Stimulated activated CD8-positive, alpha-beta memory T cell treated with anti-CD3 and anti-CD28 coated beads, Interleukin-4, amount 100 ng/mL, for 24 hours (primary cell): Measurements from ENCODE around the gene N4BP2L2.
A peak's percentile ranks its signal among the peaks of the same experiment; 100 is the strongest.
"Not testable (repeated sequence)": the region's sequence is repeated elsewhere in the genome, so short reads cannot be mapped to it uniquely, and the experiment has no call there.

Experiments
- DNase-seq: peaks from one replicate; pipeline ENCODE4 v3.0.0-alpha.2; 2020; ENCODE audit warnings: low read depth

Gene N4BP2L2

DNA sequence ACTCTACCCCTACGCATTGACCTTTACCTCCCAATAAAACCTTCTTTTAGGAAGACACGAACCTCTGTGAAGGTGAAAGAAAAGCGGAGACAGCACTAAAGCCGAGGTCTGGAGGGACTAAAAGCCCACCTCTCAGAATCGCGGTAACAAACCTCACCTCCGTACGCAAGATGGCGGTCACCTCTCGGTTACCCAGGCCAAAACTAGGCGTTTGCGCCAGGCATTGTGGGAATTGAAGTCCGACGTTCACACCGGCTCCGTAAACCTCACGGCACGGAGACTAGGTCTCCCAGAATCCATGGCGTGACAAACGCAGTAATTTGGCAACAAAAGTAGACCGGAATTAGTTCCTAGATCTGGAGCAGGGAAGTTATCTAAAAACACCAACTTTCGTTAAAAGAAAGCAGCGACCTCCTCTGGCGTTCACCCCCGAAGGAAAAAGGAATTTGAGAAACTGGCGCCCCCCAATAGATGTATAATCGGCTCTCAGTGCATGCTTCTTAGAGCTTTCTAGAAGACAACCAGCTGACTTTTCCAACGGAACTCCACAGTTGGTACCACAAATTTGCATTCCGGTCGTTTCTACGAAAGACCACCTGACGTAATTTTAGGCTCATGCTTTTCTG lies at the start of gene N4BP2L2:
N4BP2L2 (minus strand) TSS at position 175 of the 626 bp plus-strand sequence. CDS start 1,768 bp downstream, outside the sequence.
- peak; percentile 78 for DNase-seq

DNA sequence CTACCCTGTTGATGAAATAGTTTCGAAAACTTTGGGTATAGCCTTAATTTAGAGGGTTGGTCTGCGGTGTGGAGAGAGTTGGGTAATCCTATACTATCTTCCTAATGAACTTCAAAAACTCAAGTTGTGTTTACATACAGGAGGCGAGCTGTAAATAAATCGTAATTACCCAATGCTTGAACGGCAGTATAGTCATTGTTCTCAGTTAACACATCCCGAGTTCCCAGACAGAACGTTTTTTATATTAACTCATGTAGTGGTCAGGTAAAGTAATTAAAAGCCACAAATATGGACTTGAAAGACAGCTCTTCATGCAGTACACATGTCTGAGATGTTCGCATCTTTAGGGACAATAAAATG lies 49.2 kb upstream of the N4BP2L2 start:
- no peak for DNase-seq

DNA sequence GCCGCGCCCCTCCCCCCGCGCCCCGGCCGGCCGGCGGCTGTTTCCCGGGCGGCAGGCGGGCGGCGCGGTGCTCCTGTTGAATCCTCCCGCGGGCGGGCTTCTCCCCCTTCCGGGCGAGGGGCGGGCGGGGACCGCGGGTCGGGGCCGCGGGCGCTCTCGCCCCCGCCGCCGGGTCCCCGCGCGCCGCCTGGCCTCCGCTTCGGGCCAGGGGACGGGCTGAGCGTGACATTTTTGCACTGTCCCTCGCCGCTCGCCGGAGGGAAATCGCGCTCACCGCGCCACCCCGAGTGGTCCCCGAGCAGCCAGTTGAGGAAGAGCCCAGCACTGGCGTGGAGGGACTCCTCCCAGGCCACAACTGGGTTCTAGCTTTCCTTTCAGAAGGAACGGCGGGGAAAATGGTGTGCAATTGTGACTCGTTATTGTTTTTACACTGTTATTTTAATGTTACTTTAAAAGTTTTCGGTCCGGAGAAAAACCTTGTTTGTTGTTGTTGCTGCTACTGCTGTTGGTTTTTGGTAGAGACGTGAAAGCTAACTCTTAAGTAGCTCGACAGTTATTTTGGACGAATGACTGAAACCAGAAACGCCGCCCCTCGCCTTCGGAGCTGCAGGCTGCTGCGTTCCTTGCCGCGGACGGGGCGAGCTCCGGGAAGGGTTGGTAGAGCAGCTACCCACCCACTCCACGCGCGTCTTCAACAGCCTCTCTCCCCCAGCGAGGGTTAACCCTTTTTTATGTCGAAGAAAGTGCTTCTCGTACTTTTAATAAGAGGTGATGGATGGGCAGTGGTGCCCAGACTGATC lies 48.6 kb upstream of the N4BP2L2 start:
- DNase-seq, result peak; percentile 42

DNA sequence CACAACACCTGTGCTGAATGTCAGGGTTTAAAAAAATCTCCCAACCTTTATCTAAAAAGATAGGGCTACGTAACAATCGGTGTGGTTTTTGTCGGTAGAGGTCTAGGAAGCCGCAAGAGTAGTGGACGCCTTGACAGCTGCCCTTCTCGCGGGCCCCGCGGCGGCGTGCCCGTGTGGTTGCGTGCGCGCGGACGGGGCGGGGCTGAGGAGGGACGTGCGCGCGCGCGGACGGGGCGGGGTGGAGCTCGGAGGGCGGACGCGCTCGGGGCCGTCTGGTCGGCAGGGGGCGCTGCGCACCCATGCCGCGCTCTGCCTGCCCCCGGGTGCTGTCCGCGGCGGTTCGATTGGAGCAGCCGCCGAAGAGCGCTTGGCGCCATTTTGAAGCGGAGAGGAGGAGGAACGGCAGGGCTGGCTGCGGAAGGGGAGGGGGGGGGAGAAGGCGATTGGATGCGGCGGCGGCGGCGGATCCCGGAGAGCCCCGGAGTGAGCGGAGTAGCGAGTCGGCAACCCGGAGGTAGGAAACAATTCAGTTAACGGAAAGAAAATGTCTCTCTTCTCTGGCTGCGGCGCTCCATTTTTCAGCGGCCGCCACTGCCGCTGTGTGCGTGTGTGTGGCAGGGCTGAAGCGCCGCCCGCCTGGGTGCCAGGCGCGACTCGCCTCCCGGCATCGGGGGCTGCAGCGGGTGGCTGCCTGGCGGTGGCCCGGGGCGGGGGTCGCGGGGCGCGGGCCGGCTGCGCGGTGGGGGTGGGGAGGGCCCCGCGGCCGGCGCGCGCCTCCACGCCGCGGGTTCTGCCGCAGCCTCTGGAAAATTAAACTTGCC lies 47.7 kb upstream of the N4BP2L2 start, which contains the start of gene PDS5B:
PDS5B (plus strand) TSS at position 373 of the 821 bp plus-strand sequence. CDS start 62,321 bp downstream, outside the sequence.
- peak; percentile 88 for DNase-seq

DNA sequence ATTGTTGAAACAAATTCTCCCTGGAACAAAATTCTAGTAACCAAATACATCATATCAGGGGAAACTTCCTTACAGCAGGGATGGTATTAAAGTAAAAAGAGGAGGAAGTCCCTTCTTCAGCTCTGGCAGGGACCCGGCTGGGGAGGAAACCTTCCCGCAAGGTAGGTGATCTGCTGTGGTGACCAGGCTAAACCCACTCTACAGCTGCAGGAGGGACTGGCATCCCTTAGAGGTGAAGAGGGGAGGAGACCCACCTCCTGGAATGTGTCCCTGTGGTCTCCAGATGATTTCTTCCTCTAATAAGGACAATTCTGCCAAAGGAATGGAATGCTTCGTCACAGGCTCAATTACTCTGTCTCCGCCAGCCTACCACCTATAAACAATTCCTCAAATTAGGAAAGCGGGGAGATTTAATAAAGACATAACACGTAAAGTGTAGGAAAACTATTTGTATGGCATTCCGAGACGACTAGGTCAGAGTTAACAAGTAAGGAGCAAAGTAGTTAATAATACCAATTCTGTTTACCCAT lies 47.0 kb upstream of the N4BP2L2 start:
- DNase-seq, result no peak

DNA sequence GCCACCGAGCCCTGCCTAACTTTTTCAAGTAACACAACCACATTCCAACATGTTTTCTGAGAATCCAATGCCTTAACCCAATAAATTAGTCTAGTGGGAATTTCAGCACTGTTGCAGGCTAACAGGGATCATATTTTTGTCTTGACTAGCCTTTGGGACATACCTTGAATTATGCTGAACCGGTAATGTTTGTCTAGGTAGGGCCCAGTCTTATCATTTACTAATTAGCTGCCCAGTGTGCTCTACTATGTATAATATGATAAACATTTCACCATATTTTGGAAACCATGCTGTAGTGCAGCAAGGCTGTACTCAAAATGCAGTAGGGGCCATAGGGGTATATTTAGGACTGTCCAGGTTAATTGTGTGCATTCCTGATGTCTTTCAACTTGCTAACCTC lies 44.4 kb upstream of the N4BP2L2 start:
- no peak for DNase-seq

DNA sequence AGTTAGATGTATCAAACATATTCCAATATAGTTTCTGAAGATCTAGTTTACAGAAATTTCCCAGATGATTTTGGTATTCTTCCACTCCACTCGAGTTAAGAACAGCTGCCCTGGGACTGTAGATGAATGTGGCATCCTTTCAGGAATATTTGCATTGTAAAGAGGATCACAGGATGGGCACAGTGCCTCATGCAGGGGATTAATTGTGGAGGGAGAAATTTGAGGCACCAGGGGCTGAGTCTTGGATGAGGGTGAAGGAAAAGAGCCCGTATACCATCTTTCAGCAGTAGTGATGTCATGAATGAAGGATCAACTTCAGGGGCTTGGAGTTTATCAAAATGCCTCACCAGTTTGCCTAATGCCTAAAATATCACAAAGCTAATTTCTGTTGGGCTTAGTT lies 43.7 kb upstream of the N4BP2L2 start:
- DNase-seq, result no peak

DNA sequence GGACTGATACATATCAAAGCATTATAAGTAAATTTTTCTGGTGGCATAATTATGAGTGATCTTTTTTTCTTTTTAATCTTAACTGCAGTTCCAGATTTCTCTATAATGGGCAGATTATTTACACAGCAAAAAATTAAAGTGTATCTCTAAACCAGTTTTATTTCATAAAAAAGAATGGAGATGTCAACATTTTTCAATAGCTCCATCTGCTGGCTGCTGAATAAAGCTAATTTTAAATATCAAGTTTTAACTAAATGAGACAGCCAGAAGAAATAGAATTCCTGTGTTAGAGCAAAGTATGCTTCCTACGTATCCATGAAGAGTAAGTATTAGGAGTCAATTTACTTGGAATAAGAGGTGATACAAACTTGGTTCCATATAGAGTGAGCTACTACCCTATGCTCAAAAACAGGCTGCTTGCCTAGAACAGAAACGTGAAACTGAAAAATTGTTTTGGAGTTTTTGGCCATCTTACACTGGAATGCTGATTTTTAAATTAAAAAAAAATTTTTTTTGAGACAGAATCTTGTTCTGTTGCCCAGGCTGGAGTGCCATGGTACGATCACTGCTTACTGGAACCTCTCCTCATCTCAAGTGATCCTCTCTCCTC lies 42.7 kb upstream of the N4BP2L2 start:
- DNase-seq, result no peak

DNA sequence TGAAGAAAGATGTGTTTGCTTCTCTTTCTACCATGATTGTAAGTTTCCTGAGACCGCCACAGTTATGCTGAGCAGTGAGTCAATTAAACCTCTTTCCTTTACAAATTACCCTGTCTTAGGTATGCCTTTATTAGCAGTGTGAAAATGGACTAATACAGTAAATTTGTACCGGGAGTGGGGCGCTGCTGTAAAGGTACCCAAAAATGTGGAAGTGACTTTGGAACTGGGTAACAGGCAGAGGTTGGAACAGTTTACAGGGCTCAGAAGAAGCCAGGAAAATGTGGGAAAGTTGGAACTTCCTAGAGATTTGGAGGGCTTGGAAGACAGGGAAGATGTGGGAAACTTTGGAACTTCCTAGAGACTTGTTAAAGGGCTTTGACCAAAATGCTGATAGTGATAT lies 38.4 kb upstream of the N4BP2L2 start:
- DNase-seq, result no peak

DNA sequence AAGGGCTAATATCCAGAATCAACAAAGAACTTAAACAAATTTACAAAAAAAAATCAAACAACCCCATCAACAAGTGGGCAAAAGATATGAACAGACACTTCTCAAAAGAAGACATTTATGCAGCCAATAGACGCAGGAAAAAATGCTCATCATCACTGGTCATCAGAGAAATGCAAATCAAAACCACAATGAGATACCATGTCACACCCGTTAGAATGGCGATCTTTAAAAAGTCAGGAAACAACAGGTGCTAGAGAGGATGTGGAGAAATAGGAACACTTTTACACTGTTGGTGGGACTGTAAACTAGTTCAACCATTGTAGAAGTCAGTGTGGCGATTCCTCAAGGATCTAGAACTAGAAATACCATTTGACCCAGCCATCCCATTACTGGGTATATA lies 37.1 kb upstream of the N4BP2L2 start:
- not testable (repeated sequence) for DNase-seq

DNA sequence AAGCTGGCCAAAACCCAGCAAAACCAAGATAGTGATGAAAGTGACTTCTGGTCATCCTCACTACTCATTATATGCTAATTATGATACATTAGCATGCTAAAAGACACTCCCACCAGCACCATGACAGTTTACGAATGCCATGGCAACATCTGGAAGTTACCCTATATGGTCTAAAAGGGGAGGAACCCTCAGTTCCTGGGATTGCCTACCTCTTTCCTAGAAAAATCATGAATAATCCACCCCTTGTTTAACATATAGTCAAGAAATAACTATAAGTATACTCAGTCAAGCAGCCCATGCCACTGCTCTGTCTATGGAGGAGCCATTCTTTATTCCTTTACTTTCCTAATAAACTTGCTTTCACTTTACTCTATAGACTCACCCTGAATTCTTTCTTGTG lies 22.2 kb upstream of the N4BP2L2 start:
- DNase-seq, result not testable (repeated sequence)

DNA sequence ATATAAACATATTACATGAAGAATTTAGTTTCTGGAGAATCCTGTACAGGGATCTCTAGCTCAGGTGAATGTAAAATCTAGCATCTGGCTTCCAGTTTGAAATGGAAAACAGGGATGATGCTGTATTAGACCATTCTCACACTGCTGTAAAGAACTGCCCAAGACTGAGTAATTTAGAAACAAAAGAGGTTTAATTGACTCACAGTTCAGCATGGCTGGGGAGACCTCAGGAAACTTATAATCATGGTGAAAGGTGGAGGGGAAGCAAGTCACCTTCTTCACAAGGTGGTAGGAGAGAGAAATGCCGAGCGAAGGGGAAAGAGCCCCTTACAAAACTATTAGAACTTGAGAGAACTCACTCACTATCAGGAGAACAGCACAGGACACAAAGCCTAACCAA lies 17.0 kb upstream of the N4BP2L2 start:
- DNase-seq, result no peak

DNA sequence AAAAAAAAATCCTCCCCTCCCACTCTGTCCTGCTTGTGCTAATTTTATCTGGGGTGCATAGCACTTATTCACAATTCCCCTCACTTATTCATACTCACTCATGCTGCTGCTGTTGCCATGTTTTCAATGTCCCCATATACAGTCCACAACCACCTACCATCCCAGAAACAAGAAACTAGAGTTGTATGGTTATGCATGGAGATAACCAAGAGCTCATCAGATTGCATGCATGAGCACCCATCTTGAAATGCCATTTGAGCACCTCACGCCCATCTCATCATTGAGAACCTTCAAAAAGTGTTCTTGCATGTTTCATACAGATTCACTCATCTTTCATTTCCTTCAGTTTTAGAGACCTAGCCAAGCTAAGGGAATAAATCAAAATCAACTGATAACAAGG lies 15.1 kb upstream of the N4BP2L2 start:
- DNase-seq, result no peak

DNA sequence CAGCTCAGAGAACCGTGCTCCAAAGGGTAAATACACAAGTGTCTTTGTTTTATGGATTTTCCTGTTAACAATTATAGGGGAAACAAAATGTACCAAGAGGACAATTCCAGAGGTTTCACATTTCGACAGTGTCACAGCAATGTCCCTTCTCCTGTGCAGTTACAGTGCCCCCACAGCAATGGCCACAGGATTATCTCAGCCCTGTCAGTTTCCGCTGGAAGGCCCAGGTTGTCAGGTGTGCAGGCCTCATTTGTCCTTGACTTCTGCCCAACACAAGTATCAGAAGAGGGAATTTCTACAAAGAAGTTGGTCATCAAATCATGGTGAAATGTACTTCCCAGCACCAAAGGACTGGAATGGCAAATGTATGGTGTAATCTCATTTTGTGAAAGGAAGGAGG lies 11.2 kb upstream of the N4BP2L2 start:
- no peak for DNase-seq

DNA sequence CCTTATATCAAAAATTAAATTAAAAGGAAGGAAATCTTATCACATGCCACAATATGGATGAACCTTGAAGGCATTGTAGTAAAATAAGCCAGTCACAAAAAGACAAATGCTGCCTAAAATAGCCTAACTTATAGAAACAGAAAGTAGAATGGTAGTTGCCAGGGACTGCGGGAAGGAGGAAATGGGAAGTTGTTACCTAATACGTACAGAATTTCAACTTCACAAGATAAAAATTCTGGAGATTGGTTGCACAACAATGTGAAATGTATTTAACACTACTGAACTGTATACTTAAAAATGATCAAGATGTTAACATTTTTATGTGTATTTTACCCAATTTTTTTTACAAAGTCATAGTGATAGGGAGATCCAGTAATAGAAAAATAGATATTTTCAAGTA lies 10.2 kb upstream of the N4BP2L2 start:
- DNase-seq, result no peak

DNA sequence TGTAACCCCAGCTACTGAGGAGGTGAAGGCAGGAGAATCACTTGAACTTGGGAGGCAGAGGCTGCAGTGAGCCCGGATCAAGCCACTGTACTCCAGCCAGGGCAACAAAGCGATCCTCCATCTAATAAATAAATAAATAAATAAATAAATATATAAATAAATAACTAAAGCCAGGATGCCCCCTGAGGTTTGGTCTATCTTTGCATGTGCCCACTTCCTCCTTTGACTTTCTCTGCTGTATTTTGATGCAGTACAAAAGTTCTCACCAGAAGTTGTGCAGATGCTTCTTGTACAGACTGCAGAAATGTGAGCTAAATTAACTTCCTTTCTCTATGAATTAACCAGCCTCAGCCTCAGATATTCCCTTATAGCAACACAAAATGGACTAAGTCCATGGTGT lies 6.5 kb upstream of the N4BP2L2 start:
- no peak for DNase-seq

DNA sequence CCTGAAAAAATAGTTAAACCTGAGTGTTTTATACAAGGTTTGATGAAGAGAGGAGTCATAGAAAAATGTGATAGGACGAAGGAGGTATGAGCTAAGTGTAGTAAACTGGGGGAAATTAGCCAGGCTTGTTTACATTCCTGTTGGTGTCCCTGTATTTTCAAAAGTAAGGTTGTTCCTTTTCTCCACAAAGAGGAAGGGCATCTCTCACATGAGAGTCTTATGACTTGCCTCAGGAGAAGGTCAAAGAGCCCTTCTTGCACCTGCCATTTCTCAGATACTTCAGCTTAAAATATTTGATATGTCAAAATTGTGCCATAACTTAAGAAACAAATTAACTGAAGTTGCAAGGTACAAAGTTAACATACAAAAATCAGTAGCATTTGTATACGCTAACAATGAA lies 3.6 kb upstream of the N4BP2L2 start:
- no peak for DNase-seq

DNA sequence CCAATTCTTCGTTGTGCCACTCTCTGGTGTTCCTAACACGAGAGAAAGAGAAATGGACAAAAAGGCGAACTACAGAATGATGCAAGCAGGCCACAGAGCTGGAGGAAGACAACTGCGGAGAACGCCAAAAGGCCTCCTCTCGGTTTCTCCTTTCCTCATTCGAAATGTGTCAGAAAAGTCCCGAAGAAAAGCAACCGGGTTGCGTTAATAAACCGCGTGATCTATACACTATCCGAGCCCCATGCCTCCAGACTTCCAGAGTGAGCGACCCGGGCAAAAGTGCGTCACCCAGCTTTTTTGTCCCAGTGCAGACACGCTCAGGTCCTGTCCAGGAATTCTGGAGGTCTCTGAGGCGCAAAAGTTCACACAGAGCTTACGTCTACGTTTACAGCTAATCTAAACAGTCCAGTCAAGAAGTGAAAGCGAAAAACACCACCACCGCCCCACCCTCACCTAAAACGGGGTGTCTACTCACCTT lies 413 bp downstream of the N4BP2L2 start:
- DNase-seq, result no peak

DNA sequence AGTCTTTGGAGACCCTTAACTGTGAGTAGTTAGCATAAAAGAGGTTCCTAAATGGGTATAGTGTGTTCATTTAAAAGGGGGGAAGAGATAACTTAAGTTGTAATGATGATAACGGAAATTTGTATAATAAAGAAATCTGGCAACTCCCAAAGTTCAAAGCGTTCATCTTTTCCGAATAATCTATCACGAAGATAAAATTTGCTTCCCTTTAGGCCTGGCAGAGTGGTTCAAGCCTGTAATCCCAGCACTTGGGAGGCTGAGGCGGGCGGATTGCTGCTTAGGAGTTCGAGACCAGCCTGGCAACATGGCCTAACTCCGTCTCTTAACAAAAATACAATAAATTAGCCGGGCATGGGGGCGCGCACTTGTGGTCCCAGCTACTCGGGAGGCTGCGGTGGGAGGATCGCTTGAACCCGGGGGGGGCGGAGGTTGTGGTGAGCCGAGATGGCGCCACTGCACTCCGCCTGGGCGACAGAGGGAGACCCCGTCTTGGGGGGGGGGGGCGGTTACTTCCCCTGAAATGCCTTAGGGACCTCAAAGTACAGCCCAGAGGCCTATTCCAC lies 934 bp downstream of the N4BP2L2 start:
- peak; percentile 22 for DNase-seq

DNA sequence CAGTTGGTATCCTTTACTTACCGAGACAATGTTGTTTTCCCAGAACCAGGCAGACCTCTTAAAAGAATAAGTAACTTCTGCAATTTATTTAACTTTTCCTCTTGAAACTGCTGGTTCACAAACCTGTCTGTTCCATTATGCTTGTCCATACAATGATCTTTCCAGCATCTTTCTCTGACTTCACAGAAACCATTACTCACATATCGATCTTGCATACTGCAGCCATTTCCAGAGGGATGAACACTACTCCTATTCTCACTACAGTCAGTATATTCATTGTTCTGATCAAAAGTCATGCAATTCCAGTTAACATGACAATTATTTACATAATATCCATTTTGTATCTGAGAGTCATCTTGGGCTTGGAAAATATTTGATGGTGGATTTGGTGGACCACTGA lies 2.8 kb downstream of the N4BP2L2 start:
- no peak for DNase-seq

DNA sequence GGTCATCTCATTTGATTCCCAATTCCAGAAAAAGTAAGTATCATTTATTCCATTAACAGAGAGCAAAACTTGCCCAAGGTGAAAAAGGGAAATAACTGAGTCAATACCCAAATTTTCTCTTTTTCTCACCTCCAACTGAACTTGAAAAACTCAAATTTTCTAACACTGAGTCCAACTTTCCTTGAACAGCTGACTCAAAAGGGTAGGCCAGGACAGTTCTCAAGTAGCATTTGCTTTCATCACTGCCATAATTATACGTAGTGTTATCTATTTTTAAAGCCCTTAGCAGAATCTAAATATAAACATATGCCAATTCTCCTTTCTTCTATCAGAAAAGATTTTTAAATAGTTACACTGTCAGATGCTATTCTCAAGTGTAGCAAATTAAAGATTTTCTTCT lies 3.5 kb downstream of the N4BP2L2 start:
- DNase-seq, result no peak

DNA sequence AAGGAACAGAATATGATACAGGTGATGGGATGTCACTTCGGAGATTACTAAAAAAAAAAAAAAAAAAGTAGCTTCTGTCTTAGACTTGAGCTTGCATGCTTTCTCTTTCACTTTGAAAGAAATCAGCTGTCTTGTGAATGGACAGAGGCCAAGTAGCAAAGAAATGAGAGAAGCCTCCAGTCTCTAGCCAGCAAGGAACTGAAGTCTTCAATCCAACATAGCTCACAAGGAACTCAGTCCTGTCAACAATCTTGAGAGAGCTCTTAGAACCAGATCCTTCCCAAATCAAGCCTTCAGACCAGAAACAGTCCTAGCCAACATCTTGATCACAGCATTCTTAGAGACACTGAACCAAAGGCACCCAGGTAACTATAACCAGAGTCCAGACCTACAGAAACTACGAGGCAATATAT lies 7.7 kb downstream of the N4BP2L2 start:
- DNase-seq, result no peak
